ENCODE results near the gene TBL3.

TBL3 gene

GRCh38 chr16:2023092-2024031 lies 51.5 kb downstream of the TBL3 start:
- DNase-seq: peak; percentile 65

DNA sequence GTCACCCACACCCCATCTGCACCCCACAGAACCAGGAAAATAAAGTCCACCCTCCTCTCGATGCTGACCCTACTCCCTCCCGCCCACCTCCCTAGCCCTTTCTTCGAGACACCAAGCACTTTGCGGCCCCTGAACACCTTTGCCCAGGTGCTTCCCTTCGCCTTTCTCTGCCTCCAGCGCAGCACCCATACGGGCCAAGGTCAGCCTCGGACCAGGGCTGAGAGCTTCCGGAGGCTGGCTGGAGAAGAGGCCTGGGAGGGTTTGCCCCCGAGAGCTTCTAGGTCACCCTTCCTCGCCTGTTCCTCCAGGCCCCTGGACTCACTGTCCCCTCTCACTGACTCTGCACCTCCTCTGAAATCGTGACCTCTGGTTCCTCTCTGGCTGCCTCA lies 52.2 kb downstream of the TBL3 start:
- DNase-seq: no peak

- DNase-seq: no peak
These were observed 53.4 kb downstream of the TBL3 start for GRCh38 chr16:2025251-2025650.

DNA sequence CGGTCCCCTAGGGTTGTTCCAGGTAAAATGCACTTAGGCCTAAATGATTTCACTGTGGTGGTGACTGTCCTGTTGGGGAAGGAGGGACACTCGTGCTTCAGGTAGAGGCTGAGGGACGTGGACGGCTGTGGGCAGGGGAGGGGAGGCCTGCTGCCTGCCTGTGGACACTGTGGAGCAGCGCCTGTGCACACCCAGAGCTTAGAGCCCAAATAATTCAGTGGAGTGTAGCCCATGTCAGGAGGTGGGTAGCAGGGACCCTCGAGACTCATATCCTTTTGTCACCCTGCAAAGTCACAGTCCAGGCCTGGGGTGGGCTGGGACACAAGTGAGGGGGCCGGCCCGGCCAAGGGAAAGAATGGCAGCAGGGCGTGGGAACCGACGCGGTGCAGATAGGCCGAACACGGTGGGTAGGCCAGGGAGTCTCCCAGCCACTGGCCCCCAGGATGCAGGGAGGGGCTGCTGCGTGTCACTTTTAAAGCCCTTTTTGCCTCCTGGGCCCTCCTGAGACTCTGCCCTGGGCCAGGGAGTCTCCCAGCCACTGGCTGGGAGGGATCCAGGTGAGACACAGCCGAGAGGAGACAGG lies 54.1 kb downstream of the TBL3 start:
- no peak for DNase-seq

GRCh38 chr16:2026461-2027023 lies 54.7 kb downstream of the TBL3 start, which contains the start of gene NHERF2:
NHERF2 (plus strand) TSS chr16:2026902; CDS start chr16:2027006, 104 bp downstream.
- no peak for DNase-seq

- no peak for DNase-seq
These were observed 55.5 kb downstream of the TBL3 start for GRCh38 chr16:2027024-2028010.

- DNase-seq: no peak
These were observed 56.3 kb downstream of the TBL3 start for GRCh38 chr16:2028146-2028545.

GRCh38 chr16:2028620-2029220 lies 56.9 kb downstream of the TBL3 start:
- DNase-seq: no peak

- no peak for DNase-seq
These were observed 57.5 kb downstream of the TBL3 start for GRCh38 chr16:2029350-2029749.

DNA sequence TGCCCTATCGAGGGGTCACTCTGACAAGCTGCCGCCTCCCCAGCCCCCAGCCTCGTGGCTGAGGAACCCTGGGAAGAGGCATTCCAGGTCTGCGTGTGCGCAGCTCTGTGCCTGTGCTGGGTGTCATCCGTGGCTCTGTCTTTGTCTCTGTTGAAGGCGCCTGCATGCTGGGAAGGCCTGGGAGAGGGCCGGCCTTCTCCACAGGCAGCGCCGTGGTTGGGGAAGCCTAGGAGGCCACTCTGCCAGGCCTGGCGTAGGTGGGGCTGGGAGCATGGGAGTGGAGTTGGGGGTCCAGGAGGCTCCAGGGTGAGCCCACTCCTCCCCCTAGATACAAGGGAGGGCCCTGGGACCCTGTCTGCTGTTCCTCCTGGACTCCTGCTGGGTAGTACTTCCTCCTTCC lies 58.2 kb downstream of the TBL3 start:
- DNase-seq: no peak

- no peak for DNase-seq
These were observed 59.3 kb downstream of the TBL3 start for GRCh38 chr16:2031081-2031577.
